Ovary (tissue), 9 donors: ENCODE data around the gene GCSH. TPM values are rescaled to one million over a fixed set of nuclear protein-coding genes. Genes with fewer than 3 reads are reported as not detected.

Source experiments
- DNase-seq, 5 donors: peaks; one replicate each; pipeline ENCODE4 v3.0.0-alpha.2; 2019 to 2020
- H3K27ac ChIP-seq, 2 donors: fragments of 200-600 bp; one replicate each; pipeline versions ENCODE4 v1.5.1 to v1.8.0; 2019 to 2022
- H3K27me3 ChIP-seq: fragments of 200-600 bp; one replicate; pipeline ENCODE4 v1.8.0; 2022
- H3K36me3 ChIP-seq: fragments of 200-600 bp; sonication (generic); one replicate; pipeline ENCODE4 v1.5.1; 2019
- H3K4me1 ChIP-seq: one replicate; pipeline ENCODE4 v1.8.1; 2013; ENCODE audit warnings: mild to moderate bottlenecking, moderate library complexity; ENCODE audit not compliant: insufficient read depth
- H3K4me3 ChIP-seq: fragments of 200-600 bp; sonication (generic); one replicate; pipeline ENCODE4 v1.5.1; 2017
- H3K9me3 ChIP-seq, 2 donors: fragments of 200-600 bp in 1 of 2; sonication (generic) in 1 of 2; one replicate each; pipeline versions ENCODE4 v1.5.1 to v1.8.1; 2013 to 2019; ENCODE audit warnings: mild to moderate bottlenecking in 1 of 2, moderate library complexity in 1 of 2
- EP300 ChIP-seq: sonication (generic); formaldehyde crosslinking; IDR thresholded peaks from one replicate; pipeline ENCODE4 v1.6.1; 2017; ENCODE audit warnings: antibody characterized with exemption
- POLR2A ChIP-seq: fragments of 450-650 bp; IDR thresholded peaks from one replicate; pipeline ENCODE4 v1.6.1; 2017; ENCODE audit warnings: antibody characterized with exemption, mild to moderate bottlenecking, moderate library complexity
- WGBS, 3 donors: extraction: QIAGEN DNeasy Blood & Tissue Kit in 1 of 3; methylation state at CpG; one replicate each; pipeline versions ENCODE4 v1.1.5 to v1.1.7; 2013 to 2017; 5-methylcytosine and 5-hydroxymethylcytosine counted together
- intact Hi-C, 4 donors: fragments of 100-400 bp; cut with DNase I; formaldehyde crosslinking; loops; one replicate each; pipeline versions ENCODE4 v1.11.0 to v1.15.1; 2022 to 2023
- polyA plus RNA-seq, 2 donors: library from polyadenylated mRNA; stranded (reverse); fragments of 200-250 nt in 1 of 2; fragments of 350-450 nt in 1 of 2; fragmentation: Illumina TruSeq in 1 of 2; extraction: RNeasy Lipid Tissue Mini Kit (QIAGEN cat#74804) in 1 of 2; gene quantifications; one replicate each; pipeline ENCODE4 v1.2.3, GENCODE V29; 2013 to 2014
- total RNA-seq, 7 donors: library from RNA; depleted of rRNA in 2 of 7; stranded (reverse); fragments of >200 nt in 2 of 7; fragmentation: NEBNext Ultra II Directional in 3 of 7; extraction: Animal tissue kit (Norgen Biotek cat#: 25700) in 3 of 7; gene quantifications; one replicate each; pipeline versions ENCODE4 v1.1.0 to v1.2.4, GENCODE V29; 2016 to 2023
- TF ChIP-seq, protein P1 (sequence below), 3 donors: fragments of 450-650 bp in 2 of 3; fragments of 200-600 bp in 1 of 3; IDR thresholded peaks; one replicate each; pipeline versions ENCODE4 v1.5.1 to v1.8.0; 2016 to 2022; ENCODE audit warnings: antibody characterized with exemption in 3 of 3, mild to moderate bottlenecking in 1 of 3
- donor health status: DM: no; HTN: no; CAD: no; lungs with moderate emphysema.
- donor health status: DM: no; HTN: no; CAD: no.
- donor health status: Bipolar disorder and iron deficiency.
- donor health status: DM: yes; HTN: yes; CAD: no.
- donor health status: DM: no; HTN: no; CAD: no.
- donor health status: DM: yes; HTN: yes; CAD: no.

The GCSH gene
- total and polyA plus RNA-seq, 9 donors: 13.7 to 45.0 (median 26.2) TPM

DNA sequence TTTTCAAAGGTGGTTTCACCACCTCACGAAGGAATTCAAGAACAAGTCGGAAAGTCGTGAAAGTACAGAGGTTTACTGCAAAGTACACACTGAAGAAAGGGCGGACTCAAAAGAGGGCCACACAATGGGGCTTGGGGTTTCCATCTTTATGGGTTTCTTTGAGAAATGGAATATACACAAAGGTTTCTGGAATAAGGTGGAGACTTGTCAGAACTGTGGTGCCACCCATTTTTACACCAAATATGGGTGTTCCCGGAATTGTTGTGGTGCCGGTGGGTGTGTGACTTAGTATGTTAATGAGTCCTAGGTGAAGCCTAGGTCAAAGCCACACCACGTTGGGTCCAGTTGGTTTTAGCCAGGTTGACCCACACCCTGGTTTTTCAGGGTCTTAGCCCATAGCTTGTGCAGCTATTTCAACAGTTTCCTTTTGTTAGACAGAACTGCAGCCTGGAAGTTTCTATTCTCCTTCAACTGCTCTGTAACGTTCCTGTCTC, 567 bp upstream of the GCSH start:
- Histone ChIP-seq H3K4me1 (peaks cover 2% of the 10 kb centered on the region), H3K36me3 (no peaks in the 10 kb centered on the region)
- TF ChIP-seq POLR2A (no peak), EP300 (no peak)
- TF ChIP-seq, protein P1, sequence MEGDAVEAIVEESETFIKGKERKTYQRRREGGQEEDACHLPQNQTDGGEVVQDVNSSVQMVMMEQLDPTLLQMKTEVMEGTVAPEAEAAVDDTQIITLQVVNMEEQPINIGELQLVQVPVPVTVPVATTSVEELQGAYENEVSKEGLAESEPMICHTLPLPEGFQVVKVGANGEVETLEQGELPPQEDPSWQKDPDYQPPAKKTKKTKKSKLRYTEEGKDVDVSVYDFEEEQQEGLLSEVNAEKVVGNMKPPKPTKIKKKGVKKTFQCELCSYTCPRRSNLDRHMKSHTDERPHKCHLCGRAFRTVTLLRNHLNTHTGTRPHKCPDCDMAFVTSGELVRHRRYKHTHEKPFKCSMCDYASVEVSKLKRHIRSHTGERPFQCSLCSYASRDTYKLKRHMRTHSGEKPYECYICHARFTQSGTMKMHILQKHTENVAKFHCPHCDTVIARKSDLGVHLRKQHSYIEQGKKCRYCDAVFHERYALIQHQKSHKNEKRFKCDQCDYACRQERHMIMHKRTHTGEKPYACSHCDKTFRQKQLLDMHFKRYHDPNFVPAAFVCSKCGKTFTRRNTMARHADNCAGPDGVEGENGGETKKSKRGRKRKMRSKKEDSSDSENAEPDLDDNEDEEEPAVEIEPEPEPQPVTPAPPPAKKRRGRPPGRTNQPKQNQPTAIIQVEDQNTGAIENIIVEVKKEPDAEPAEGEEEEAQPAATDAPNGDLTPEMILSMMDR (IDR thresholded peaks at IDR 0.05): no peak

DNA sequence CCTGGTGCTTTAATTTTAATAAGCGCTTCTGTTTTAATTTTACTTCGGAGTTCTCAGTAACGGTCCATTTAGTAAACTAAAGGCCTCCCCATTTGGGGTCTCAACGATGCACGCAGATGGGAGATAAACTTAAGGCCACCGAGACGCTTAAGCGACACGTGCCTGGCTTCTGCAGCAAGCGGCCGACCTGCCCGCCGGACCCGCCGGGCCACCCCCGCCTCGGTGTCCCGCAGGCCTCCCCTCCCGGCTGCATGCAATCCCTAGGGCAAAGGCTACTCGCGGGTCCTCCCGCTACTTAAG, 592 bp downstream of the GCSH start:
- H3K9me3 ChIP-seq: no peaks in the 10 kb centered on the region
- H3K27me3 ChIP-seq: no peaks in the 10 kb centered on the region
- intact Hi-C loops: loop anchor here in 1 of 4 donors (10.0 kb wide), 1 partner anchor 99 kb away; no protein-coding TSS in a partner anchor
- H3K27ac ChIP-seq: peak overlapping the region in 1 of 2 donors; percentile 78
- H3K4me1 ChIP-seq: peaks cover 2% of the 10 kb centered on the region
- 0 to 1% (median 0%) methylated on average over 16 to 22 of the region's 22 CpGs for WGBS, 3 donors
- H3K4me3 ChIP-seq: peak overlapping the region; percentile 84
- TF ChIP-seq POLR2A (no peak), EP300 (no peak)
- TF ChIP-seq, protein P1 (IDR thresholded peaks at IDR 0.05): no peak
- H3K36me3 ChIP-seq: no peaks in the 10 kb centered on the region
- DNase-seq: no peak

More for the DNA sequence above, 567 bp upstream of the GCSH start:
- H3K27me3 ChIP-seq: no peaks in the 10 kb centered on the region
- intact Hi-C loops: loop anchor here in 1 of 4 donors (10.0 kb wide), 1 partner anchor 98 kb away; no protein-coding TSS in a partner anchor
- DNase-seq: peak in 2 of 5 donors; percentile 30 to 37
- peak overlapping the region in 1 of 2 donors; percentile 18 for H3K27ac ChIP-seq
- 46 to 50% (median 49%) methylated on average over 8 of the region's 8 CpGs for WGBS, 3 donors
- peak overlapping the region; percentile 26 for H3K4me3 ChIP-seq
- no peaks in the 10 kb centered on the region for H3K9me3 ChIP-seq

DNA sequence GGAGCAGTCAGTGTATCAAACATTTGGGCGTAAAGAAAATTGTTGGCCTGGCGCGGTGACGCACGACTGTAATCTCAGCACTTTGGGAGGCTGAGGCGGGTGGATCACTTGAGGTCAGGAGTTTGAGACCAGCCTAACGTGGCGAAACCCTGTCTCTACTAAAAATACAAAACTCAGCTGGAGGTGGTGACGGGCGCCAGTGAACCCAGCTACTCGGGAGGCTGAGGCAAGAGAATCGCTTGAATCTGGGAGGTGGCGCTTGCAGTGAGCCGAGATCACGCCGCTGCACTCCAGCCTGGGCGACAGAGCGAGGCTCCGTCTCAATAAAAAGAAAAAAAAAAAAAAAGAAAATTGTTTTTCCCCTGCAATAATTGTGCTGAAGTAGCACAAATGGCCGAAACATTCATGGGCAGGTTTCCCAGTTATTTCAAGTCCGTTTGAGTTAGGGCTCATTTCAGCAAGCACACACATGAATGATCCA, 1.4 kb downstream of the GCSH start:
- no peaks in the 10 kb centered on the region for H3K36me3 ChIP-seq
- H3K9me3 ChIP-seq: no peaks in the 10 kb centered on the region
- H3K27me3 ChIP-seq: no peaks in the 10 kb centered on the region
- H3K4me3 ChIP-seq: no peak overlapping the region
- H3K27ac ChIP-seq: no peak overlapping the region
- WGBS, 3 donors: 46 to 52% (median 46%) methylated on average over 21 of the region's 21 CpGs
- intact Hi-C loops: loop anchor here in 1 of 4 donors (10.0 kb wide), 1 partner anchor 100 kb away; no protein-coding TSS in a partner anchor
- DNase-seq: peak in 2 of 5 donors; percentile 17 to 38
- TF ChIP-seq EP300 (no peak), POLR2A (no peak)
- TF ChIP-seq, protein P1 (IDR thresholded peaks at IDR 0.05): no peak
- peaks cover 2% of the 10 kb centered on the region for H3K4me1 ChIP-seq

DNA sequence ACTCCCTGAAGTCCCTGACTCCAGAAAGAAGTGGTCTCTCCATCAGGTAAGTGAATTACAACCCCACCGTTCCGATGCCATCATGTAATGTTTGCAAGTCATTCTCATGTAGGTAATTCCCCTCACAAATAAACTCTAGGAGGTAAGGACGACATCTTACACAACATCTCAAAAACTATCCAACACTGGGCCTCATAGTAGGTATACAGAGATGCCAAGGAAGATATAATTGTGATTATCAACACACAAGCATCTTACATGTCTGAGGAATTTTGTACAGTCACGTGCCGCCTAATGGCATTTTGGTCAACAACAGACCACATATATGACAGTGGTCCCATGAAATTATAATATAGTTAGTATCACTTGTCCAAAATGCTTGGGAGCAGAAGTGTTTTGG, 7.4 kb downstream of the GCSH start:
- Histone ChIP-seq H3K4me1 (no peaks in the 10 kb centered on the region), H3K27ac (no peak overlapping the region), H3K36me3 (no peaks in the 10 kb centered on the region), H3K9me3 (no peaks in the 10 kb centered on the region), H3K27me3 (no peaks in the 10 kb centered on the region), H3K4me3 (no peak overlapping the region)
- TF ChIP-seq POLR2A: no peak
- DNase-seq: no peak
- WGBS, 3 donors: 93 to 97% (median 94%) methylated on average over 5 of the region's 5 CpGs
- intact Hi-C loops: no loop called here

DNA sequence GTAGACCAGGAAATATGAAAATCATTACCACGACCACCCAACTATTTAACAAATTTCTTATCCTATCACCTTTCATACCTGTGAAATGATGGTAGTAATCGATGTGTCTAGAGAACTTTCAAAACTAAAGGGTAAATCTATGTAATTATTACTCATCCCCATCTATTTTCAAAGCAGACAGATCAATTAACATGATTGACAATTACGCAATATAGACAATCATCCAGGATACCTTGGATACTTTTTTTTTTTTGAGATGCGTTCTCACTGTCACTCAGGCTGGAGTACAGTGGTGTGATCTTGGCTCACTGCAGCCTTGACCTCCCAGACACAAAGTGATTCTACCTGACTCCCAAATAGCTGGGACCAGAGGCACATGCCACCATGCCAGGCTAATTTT, 15.2 kb downstream of the GCSH start:
- H3K36me3 ChIP-seq: no peaks in the 10 kb centered on the region
- no peak for DNase-seq
- H3K9me3 ChIP-seq: no peaks in the 10 kb centered on the region
- H3K27ac ChIP-seq: no peak overlapping the region
- no peak overlapping the region for H3K4me3 ChIP-seq
- WGBS, 3 donors: 96% methylated on average over 4 of the region's 4 CpGs
- H3K4me1 ChIP-seq: no peaks in the 10 kb centered on the region
- intact Hi-C loops: no loop called here
- TF ChIP-seq, protein P1 (IDR thresholded peaks at IDR 0.05): no peak
- TF ChIP-seq POLR2A (no peak), EP300 (no peak)
- H3K27me3 ChIP-seq: no peaks in the 10 kb centered on the region
